ENCODE results near the gene MROH7.

MROH7 gene

DNA sequence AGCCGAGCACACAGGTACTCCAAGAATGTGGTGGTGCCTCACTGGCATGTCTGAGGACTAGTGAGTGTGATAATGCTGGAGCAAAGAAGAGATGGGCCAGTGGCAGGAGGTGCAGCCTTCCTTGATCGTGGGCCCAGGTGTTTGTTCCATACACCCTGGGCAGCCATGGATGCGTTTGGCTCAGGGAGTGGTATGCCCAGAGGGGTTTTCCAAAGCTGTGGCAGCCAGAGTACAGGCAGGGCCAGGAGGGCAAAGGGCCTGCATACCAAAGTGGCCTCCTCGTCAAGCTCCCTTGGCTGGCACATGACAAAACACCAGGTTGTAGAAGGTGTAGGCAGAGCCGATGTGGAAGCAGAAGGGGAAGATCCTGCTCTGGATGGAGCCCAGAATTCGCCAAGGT is 103.7 kb downstream of the MROH7 start:
- Histone ChIP-seq H3K4me1 (ENCODE audit: control insufficient read depth, insufficient read depth, low read depth, low read length) (no peaks in the 10 kb centered on the region), H3K4me3 (ENCODE audit: insufficient read depth in 1 of 2, low read depth in 1 of 2, low read length in 2 of 2) (no peak overlapping the region), H3K23ac (ENCODE audit: low read length in 2 of 2) (no peak overlapping the region), H3K36me3 (ENCODE audit: control insufficient read depth in 1 of 2, insufficient read depth in 2 of 2, low read depth in 1 of 2, low read length in 2 of 2) (peaks cover 37 to 38% of the 10 kb centered on the region in 2 experiments), H3K79me1 (replicated peaks; ENCODE audit: low read length, poor library complexity, severe bottlenecking) (peaks cover 1% of the 10 kb centered on the region), H2BK12ac (ENCODE audit: low read length in 2 of 2) (no peak overlapping the region), H3K9me3 (ENCODE audit: control insufficient read depth, low read length) (no peaks in the 10 kb centered on the region), H3K18ac (ENCODE audit: low read depth in 1 of 2, low read length in 2 of 2) (no peak overlapping the region), H2AK5ac (ENCODE audit: low read length, severe bottlenecking) (no peak overlapping the region), H2BK5ac (ENCODE audit: low read depth, low read length, poor library complexity, severe bottlenecking) (no peak overlapping the region), H3K27me3 (ENCODE audit: control insufficient read depth in 1 of 2, insufficient read depth in 1 of 2, low read length in 2 of 2) (peaks cover 13 to 28% of the 10 kb centered on the region in 2 experiments), H2BK15ac (ENCODE audit: low read depth, poor library complexity, severe bottlenecking) (no peak overlapping the region), H4K91ac (ENCODE audit: low read length) (no peak overlapping the region), H2BK120ac (ENCODE audit: low read depth, low read length) (no peak overlapping the region), H3K14ac (ENCODE audit: low read length in 2 of 2) (no peak overlapping the region), H3K4me2 (ENCODE audit: low read length, poor library complexity, severe bottlenecking) (no peak overlapping the region), H4K8ac (ENCODE audit: low read length) (no peak overlapping the region), H3K9ac (ENCODE audit: low read length) (no peak overlapping the region), H3K27ac (ENCODE audit: low read length, poor library complexity, severe bottlenecking) (no peak overlapping the region), H3K4ac (ENCODE audit: low read depth in 1 of 2, low read length in 2 of 2) (no peak overlapping the region), H2AFZ (ENCODE audit: low read depth, low read length) (no peak overlapping the region)
- DNase-seq: no peak
- 90% methylated on average over 6 of the region's 6 CpGs for WGBS

DNA sequence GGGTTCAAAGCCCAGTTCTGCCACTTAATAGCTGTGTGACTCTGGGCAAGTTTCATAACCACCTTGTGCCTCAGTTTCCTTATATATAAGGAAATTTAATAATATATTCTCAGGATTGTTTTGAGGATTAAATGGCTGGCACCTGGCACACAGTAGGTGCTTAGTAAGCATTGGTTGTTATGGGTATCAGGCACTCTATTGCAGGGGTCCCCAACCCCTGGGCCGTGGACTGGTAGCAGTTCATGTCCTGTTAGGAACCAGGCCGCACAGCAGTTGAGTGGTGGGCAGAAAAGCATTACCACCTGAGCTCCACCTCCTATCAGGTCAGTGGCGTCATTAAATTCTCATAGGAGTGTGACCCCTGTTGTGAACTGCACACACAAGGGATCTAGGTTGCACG is 104.3 kb downstream of the MROH7 start:
- Histone ChIP-seq H3K23ac (ENCODE audit: low read length in 2 of 2) (no peak overlapping the region), H3K18ac (ENCODE audit: low read depth in 1 of 2, low read length in 2 of 2) (no peak overlapping the region), H4K8ac (ENCODE audit: low read length) (no peak overlapping the region), H3K9me3 (ENCODE audit: control insufficient read depth, low read length) (no peaks in the 10 kb centered on the region), H4K91ac (ENCODE audit: low read length) (no peak overlapping the region), H3K4me3 (ENCODE audit: insufficient read depth in 1 of 2, low read depth in 1 of 2, low read length in 2 of 2) (no peak overlapping the region), H3K14ac (ENCODE audit: low read length in 2 of 2) (no peak overlapping the region), H3K4me2 (ENCODE audit: low read length, poor library complexity, severe bottlenecking) (no peak overlapping the region), H2BK120ac (ENCODE audit: low read depth, low read length) (no peak overlapping the region), H2BK5ac (ENCODE audit: low read depth, low read length, poor library complexity, severe bottlenecking) (no peak overlapping the region), H3K79me1 (replicated peaks; ENCODE audit: low read length, poor library complexity, severe bottlenecking) (peaks cover 1% of the 10 kb centered on the region), H3K27me3 (ENCODE audit: control insufficient read depth in 1 of 2, insufficient read depth in 1 of 2, low read length in 2 of 2) (peaks cover 17 to 34% of the 10 kb centered on the region in 2 experiments), H2AFZ (ENCODE audit: low read depth, low read length) (no peak overlapping the region), H3K27ac (ENCODE audit: low read length, poor library complexity, severe bottlenecking) (no peak overlapping the region), H2AK5ac (ENCODE audit: low read length, severe bottlenecking) (no peak overlapping the region), H3K4ac (ENCODE audit: low read depth in 1 of 2, low read length in 2 of 2) (no peak overlapping the region), H3K9ac (ENCODE audit: low read length) (no peak overlapping the region), H2BK15ac (ENCODE audit: low read depth, poor library complexity, severe bottlenecking) (no peak overlapping the region), H2BK12ac (ENCODE audit: low read length in 2 of 2) (no peak overlapping the region), H3K4me1 (ENCODE audit: control insufficient read depth, insufficient read depth, low read depth, low read length) (no peaks in the 10 kb centered on the region), H3K36me3 (ENCODE audit: control insufficient read depth in 1 of 2, insufficient read depth in 2 of 2, low read depth in 1 of 2, low read length in 2 of 2) (peaks cover 33% of the 10 kb centered on the region in 2 experiments)
- no peak for DNase-seq
- 96% methylated on average over 4 of the region's 4 CpGs for WGBS

DNA sequence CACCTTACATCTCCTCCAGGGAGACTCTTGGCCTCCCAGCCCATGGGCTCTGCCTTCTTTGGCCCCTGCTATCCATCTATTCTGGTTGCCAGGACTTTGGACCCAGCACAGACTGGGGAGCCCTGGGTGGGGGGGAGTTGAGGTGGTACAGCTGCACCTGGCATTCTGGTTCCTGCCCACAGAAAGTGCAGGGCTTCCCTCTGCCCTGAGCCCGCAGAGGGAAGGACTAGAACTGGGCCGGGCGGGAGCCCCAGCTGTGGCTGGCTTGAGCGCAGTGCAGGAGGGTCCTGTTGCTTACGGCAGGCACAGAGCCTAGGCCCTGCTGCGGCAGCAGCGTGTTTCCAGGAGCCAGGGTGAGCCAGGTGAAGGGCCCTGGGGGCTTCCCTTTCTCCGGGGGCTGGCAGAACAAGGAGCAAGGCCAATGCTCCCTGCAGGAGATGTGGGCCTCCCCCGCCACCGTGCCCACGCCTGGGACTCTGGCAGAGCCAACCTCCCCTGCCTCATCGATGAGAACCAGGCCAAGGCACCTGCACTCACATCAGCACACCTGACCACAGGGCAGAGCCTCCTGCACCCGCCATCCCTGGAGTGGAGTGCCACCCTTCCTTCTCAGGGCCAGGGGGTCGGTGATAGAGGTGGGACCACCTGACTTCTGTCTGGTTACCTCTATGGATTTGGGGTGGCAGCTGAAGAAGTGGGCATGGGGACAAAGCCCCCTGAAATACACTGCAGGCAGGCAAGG is 106.7 kb downstream of the MROH7 start:
- Histone ChIP-seq H4K91ac (ENCODE audit: low read length) (no peak overlapping the region), H3K4me2 (ENCODE audit: low read length, poor library complexity, severe bottlenecking) (no peak overlapping the region), H3K9me3 (ENCODE audit: control insufficient read depth, low read length) (no peaks in the 10 kb centered on the region), H3K79me1 (replicated peaks; ENCODE audit: low read length, poor library complexity, severe bottlenecking) (peaks cover 1% of the 10 kb centered on the region), H3K14ac (ENCODE audit: low read length in 2 of 2) (no peak overlapping the region), H3K27me3 (ENCODE audit: control insufficient read depth in 1 of 2, insufficient read depth in 1 of 2, low read length in 2 of 2) (peaks cover 17 to 35% of the 10 kb centered on the region in 2 experiments), H2AFZ (ENCODE audit: low read depth, low read length) (no peak overlapping the region), H3K18ac (ENCODE audit: low read depth in 1 of 2, low read length in 2 of 2) (no peak overlapping the region), H3K9ac (ENCODE audit: low read length) (no peak overlapping the region), H4K8ac (ENCODE audit: low read length) (no peak overlapping the region), H3K4me1 (ENCODE audit: control insufficient read depth, insufficient read depth, low read depth, low read length) (no peaks in the 10 kb centered on the region), H3K36me3 (ENCODE audit: control insufficient read depth in 1 of 2, insufficient read depth in 2 of 2, low read depth in 1 of 2, low read length in 2 of 2) (peaks cover 12 to 18% of the 10 kb centered on the region in 2 experiments), H2AK5ac (ENCODE audit: low read length, severe bottlenecking) (no peak overlapping the region), H2BK120ac (ENCODE audit: low read depth, low read length) (no peak overlapping the region), H3K4ac (ENCODE audit: low read depth in 1 of 2, low read length in 2 of 2) (no peak overlapping the region), H3K23ac (ENCODE audit: low read length in 2 of 2) (no peak overlapping the region), H2BK15ac (ENCODE audit: low read depth, poor library complexity, severe bottlenecking) (no peak overlapping the region), H3K4me3 (ENCODE audit: insufficient read depth in 1 of 2, low read depth in 1 of 2, low read length in 2 of 2) (no peak overlapping the region), H2BK12ac (ENCODE audit: low read length in 2 of 2) (no peak overlapping the region), H2BK5ac (ENCODE audit: low read depth, low read length, poor library complexity, severe bottlenecking) (no peak overlapping the region), H3K27ac (ENCODE audit: low read length, poor library complexity, severe bottlenecking) (no peak overlapping the region)
- DNase-seq: no peak
- WGBS: 85% methylated on average over 14 of the region's 14 CpGs

DNA sequence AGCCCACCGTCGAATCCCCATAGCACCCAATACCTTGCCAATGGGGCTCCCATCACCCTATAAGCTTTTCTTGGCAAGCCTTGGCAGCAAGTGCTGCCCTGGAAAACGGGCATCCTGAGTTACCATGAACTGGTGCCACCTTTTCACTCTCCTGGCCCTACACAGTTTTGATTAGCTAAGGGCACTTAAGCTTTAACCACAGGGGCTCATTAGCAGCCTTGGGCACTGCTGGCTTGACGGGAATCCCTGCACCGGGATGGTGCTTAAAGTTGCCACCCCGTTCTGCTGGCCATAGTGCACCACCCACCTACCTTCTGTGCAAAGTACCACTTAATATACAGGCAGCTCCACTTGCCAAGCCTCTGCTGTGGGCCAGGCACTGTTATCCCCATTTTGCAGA is 109.0 kb downstream of the MROH7 start:
- no peak for DNase-seq
- Histone ChIP-seq H3K9ac (ENCODE audit: low read length) (no peak overlapping the region), H3K14ac (ENCODE audit: low read length in 2 of 2) (no peak overlapping the region), H3K9me3 (ENCODE audit: control insufficient read depth, low read length) (no peaks in the 10 kb centered on the region), H2BK15ac (ENCODE audit: low read depth, poor library complexity, severe bottlenecking) (no peak overlapping the region), H3K23ac (ENCODE audit: low read length in 2 of 2) (no peak overlapping the region), H3K4me3 (ENCODE audit: insufficient read depth in 1 of 2, low read depth in 1 of 2, low read length in 2 of 2) (no peak overlapping the region), H4K8ac (ENCODE audit: low read length) (no peak overlapping the region), H3K4ac (ENCODE audit: low read depth in 1 of 2, low read length in 2 of 2) (no peak overlapping the region), H2BK12ac (ENCODE audit: low read length in 2 of 2) (no peak overlapping the region), H3K27ac (ENCODE audit: low read length, poor library complexity, severe bottlenecking) (no peak overlapping the region), H2BK120ac (ENCODE audit: low read depth, low read length) (no peak overlapping the region), H4K91ac (ENCODE audit: low read length) (no peak overlapping the region), H2BK5ac (ENCODE audit: low read depth, low read length, poor library complexity, severe bottlenecking) (no peak overlapping the region), H3K4me1 (ENCODE audit: control insufficient read depth, insufficient read depth, low read depth, low read length) (no peaks in the 10 kb centered on the region), H3K18ac (ENCODE audit: low read depth in 1 of 2, low read length in 2 of 2) (no peak overlapping the region), H3K79me1 (replicated peaks; ENCODE audit: low read length, poor library complexity, severe bottlenecking) (no peaks in the 10 kb centered on the region), H2AFZ (ENCODE audit: low read depth, low read length) (no peak overlapping the region), H2AK5ac (ENCODE audit: low read length, severe bottlenecking) (no peak overlapping the region), H3K4me2 (ENCODE audit: low read length, poor library complexity, severe bottlenecking) (no peak overlapping the region), H3K27me3 (ENCODE audit: control insufficient read depth in 1 of 2, insufficient read depth in 1 of 2, low read length in 2 of 2) (peaks cover 17 to 35% of the 10 kb centered on the region in 2 experiments), H3K36me3 (ENCODE audit: control insufficient read depth in 1 of 2, insufficient read depth in 2 of 2, low read depth in 1 of 2, low read length in 2 of 2) (no peaks in the 10 kb centered on the region)
- 80% methylated on average over 6 of the region's 6 CpGs for WGBS

All from mesenchymal stem cell (in vitro differentiated cells and primary cell).